GM19328 (cell line): ENCODE results near the gene RAD54L2.
"Not testable (repeated sequence)": the region's sequence is repeated elsewhere in the genome, so short reads cannot be mapped to it uniquely, and the experiment has no call there.

Experiments used
- ATAC-seq: cut with Tn5 transposase; IDR thresholded peaks from one replicate; pipeline ENCODE4 v1.9.1; 2021; ENCODE audit warnings: mild to moderate bottlenecking, moderate library complexity; ENCODE audit not compliant: unreplicated experiment

Gene RAD54L2

DNA sequence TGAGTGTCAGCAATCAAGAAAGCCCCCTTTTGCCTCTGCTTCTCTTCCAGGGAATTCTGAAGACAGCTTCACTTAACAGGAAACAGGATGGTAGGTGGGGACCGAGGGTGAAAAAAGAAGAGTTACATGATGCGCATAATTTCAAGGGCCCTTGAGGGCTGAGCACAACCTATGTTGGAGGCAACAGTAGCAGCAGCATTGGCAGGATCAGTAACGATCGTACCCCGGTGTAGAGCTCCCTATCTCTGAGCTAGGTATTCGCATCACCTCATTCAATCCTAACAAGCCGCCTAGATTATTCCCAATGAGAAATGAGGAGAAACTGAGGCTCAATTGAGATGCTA is 432 bp upstream of the RAD54L2 start:
- no peak for ATAC-seq

DNA sequence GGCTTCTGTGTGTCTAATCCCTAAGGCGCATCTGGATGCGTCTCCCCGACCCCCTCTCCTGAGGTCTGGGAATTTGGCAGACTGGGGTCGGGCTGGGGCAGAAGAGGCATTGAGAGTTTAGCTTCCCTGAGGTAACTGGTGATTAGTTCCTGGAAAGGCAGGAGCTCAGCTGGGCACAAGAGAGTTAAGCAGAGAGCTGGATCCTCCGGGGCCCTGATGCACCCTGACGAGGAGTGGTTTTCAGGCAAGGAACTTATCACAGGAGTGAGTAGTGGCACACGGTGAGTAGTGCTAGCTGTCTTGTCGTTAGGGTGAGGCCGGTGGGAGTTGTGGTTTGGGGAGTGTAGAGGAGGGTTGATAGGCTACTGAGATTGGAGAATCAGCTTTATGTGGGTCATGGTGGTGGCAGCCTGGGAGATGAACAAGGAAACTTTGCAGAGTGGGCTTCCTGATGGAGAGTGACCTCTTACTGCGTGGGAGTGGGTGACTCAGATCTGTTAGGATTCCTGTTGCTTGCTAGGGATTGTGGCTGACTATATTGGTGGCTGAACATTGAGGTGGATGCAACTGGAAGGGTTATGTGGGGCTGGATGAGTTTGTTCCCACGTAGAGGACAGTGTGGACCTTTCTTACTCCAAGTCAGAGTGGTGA is 897 bp downstream of the RAD54L2 start:
- no peak for ATAC-seq

DNA sequence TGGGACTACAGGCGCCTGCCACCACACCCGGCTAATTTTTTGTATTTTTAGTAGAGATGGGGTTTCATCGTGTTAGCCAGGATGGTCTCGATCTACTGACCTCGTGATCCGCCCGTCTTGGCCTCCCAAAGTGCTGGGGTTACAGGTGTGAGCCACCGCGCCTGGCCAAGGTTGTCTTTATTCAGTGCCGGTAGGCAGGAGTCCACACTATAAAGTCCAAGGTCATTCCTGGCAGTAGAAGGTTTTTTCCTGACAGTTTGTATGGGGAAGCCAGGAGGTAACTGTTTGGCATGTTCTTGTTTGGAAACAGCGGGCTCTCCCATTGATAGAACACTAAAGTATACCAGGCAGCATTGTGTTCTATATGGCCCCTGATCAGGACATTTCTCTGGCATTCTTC is 4.1 kb downstream of the RAD54L2 start:
- not testable (repeated sequence) for ATAC-seq

DNA sequence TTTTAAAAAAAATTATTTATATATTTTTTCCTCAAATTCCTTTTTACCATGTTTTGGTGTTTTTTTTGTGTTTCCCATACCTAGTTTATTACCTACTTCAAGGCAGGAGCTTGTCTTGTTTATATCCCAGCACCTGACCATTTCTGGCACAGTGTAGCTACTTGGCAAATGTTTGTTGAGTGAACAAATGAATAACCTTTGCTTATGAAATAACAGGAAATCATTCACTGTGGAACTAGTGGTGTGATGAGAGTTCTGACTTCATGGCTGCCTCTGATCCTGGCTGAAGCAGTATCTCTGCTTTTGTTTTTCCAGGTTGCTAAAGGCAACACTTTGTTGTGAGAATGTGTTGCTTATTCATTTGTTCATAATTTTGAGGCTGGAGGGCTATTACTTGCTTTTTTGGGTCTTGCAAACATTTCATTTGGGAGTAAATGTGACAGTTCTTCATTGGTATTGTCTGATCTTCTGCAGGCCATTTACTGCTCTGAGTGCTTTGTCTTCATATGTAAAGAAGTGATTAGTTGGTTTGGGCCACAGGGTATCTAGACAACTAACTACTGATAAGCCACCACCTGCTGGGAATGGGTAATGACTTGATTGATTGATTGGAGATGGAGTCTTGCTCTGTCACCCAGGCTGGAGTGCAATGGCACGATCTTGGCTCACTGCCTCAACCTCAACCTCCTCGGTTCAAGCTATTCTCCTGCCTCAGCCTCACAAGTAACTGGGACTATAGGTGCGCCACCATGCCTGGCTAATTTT is 5.7 kb downstream of the RAD54L2 start:
- ATAC-seq, result no peak

DNA sequence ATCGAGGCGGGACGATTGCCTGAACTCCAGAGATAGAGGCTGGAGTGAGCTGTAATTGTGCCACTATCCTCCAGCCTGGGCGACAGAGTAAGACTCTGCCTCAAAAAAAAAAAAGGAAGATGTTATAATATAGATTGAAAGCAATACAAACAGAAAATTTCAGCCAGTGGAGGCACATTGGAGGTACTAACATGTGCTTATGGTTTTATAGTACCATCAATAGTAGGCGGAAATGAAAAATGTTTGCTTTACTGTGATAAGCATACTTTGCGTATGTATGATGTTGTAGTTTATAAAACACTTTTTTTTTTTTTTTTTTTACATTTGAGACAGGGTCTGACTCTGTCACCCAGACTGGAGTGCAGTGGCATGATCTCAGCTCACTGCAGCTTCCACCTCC is 8.8 kb downstream of the RAD54L2 start:
- ATAC-seq, result no peak

DNA sequence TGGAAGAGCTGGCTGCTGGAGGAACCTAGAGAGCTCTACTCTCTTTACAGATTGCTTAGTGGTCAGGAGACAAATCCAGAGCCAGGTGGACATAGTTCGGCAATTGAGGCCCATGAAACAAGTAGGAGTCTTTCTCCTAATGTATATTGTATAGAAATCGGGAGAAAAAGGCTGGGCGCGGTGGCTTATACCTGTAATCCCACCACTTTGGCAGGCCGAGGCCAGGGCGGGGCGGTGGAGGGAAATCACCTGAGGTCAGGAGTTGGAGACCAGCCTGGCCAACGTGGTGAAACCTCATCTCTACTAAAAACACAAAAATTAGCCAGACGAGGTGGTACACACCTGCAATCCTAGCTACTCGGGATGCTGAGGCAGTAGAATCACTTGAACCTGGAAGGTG is 10.8 kb downstream of the RAD54L2 start:
- ATAC-seq, result no peak

DNA sequence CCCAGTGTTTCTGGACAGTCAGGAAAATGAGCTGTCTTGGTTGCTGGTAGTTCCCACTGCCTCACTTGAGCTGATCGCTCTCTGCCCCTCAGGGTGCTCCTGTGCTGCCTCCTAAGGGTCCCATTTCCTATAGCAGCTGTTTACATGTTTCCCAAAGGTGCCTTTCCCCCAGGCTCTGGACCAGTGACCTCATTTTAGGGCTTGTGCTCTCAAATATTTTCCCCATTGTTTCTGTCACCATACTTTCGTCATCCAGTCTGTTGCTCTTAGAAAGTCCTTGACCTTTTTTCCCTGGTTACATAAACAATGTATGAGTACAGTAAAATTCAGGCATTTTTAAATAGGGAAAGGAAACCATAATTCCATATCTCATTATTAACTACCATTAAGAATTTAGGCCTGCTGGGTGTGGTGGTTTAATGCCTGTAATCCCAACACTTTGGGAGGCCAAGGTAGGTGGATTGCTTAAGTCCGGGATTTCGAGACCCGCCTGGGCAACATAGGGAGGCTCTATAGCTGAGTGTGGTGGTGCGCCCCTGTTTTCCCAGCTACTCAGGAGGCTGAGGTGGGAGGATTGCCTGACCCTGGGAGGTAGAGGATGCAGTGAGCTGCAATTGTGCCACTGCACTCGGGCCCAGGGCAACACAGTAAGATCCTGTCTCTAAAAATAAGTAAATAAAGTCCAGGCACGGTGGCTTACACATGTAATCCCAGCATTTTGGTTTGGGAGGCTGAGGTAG is 11.7 kb downstream of the RAD54L2 start:
- ATAC-seq, result no peak

DNA sequence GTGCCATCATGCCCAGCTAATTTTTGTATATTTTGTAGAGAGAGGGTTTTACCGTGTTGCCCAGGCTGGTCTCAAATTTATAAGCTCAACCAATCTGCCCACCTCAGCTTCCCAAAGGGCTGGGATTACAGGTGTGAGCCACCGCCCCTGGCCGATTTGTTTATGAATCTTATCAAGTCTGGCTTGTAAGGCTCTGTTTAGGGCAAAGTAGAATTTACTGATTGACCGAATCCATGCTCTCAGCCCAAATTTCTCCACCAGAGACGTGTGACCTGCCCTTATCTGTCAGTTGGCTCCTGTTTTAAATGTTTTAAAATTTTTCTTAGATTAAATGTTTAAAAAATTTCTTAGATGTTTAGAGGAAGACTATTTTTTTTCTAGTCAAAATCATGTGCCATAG is 19.5 kb downstream of the RAD54L2 start:
- ATAC-seq, result no peak

DNA sequence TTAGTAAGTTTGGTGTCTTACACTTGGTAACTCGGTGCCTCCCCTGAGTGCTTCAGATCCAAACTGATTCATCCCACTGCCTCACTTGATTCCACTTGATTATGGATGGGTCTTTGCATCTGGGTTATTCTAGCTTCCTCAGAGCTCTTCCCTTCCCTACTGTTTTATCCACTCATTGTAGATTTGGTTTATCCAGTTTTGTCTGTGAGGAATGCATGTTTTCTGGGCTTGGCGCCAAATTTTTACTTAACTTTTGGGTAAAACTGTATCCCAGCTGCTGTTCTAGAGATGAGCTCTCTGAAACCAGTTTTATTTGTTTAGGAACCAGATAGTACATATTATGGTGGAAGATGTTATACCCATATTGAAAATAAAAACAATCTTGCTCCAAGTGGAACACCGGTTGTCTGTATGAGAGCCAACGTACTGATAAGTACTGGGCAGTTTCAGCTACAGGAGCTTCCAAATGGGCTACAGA is 20.9 kb downstream of the RAD54L2 start:
- no peak for ATAC-seq

DNA sequence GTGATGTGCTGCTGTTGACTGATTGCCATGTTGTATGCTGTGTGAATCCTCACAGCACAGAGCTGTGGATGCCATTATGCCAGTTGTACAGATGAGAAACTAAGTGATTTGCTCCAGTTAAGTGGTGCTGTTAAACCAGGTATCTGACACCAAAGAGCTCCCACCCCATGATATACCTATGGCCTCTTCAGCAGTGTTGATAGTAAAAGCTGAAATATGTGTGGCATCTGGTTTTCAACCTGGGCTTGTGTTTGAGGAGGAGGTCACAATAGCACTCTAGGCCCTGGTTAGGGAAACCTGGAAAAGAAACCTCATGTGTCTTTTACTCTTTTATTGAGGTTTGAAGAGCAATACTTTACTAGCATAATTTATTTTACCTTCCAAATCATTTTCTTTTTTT is 21.4 kb downstream of the RAD54L2 start:
- no peak for ATAC-seq

DNA sequence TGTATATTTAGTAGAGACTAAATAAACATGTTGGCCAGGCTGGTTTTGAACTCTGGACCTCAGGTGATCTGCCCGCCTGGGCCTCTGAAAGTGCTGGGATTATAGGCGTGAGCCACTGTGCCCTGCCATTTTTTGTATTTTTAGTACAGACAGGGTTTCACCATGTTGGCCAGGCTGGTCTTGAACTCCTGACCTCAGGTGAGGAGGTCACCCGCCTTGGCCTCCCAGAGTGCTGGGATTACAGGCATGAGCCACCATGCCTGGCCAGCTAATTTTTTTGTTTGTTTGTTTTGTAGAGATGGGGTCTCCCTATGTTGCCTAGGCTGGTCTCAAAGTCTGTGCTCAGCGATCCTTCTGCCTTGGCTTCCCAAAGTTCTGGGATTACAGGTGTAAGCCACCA is 23.9 kb downstream of the RAD54L2 start:
- ATAC-seq, result not testable (repeated sequence)

DNA sequence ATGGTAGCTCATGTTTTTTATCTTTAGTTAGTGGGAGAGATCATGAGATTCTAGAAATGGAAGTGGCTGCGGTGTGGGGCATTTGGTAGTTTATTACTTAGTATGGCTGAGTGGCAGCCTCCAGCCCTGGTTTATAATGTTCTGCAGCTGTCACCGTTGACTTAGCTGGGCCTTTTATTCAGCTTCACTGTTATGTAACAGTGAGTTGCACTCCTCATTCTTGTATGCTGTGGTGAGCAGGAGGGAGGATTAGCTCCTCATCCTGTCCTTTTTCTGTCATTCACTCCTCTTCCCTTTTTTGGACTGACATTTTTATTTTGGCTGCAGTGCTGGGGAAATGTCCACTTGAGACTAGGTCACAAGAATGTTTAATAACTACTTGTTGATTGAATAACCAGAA is 29.5 kb downstream of the RAD54L2 start:
- no peak for ATAC-seq

DNA sequence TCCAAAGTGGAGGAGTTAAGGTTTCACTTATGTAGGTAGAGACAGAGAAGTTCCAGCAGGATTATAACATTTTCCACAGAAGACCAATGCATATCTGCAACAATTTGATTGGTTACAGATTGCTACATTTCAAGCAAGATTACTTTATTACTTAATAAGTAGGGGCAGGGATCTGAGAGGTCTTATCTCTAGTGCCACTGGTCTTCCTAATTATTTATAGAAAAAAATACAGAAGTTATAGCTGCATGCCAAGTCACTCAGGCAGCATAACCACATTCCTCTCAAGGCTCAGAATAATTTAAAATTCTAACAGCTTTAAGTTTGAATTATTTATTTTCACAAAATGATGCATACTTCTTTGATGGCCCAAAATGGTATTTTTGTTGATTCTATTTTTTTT is 30.5 kb downstream of the RAD54L2 start:
- no peak for ATAC-seq

DNA sequence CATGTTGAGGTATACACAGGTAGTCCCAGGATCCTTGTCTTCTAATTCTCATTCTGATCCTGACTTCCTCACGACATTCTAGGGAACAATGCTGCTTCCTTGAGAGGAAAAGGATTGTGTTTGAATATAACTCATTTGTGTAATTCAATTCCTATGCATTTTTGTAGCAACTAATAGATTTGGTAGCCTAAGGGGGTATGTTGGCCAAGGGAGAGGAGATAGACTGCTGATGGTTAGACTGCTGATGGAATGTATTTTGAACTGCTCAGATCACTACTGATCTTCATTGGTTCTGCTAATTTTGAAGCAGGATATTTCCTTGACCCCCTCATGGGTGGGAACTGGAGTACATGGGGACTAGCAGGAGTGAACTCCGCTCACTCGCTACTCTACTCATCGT is 39.7 kb downstream of the RAD54L2 start:
- ATAC-seq, result no peak

DNA sequence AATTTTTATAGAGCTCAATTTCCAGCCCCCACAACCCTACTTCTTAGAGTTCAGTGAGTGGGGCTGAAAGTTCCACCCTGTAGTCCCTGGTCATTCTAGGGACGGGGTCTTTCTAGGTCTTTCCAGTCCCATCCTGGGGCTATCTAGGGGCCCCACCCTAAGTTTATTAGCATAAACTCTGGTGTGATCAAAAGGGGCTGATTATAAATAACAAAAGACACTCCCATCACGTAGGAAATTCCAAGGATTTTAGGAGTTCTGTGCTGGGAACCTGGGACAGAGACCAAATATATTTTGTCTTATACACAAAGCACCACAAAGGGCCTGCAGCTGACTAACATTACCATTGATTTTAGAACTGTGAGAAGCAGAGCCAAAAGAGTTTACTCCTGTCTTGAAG is 41.9 kb downstream of the RAD54L2 start:
- no peak for ATAC-seq

DNA sequence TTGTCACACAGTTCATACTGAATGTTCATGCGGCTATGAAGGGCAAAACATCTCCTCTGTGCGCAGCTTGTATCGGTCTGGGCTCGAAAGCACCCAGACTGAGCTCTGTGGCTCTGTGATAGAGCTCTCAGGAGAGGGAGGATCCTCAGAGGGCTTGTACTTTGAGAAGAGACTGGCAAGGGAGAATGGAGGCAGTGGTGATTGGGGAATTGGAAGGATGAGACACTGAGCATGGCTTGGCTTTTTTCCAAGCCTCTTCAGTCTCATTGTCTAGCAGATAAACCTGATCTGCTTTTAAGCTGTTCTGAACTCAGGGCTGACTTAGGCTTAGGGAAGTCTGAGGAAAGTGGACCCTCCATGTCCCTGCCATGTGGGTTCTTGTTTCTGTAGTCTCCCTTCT is 43.0 kb downstream of the RAD54L2 start:
- no peak for ATAC-seq

DNA sequence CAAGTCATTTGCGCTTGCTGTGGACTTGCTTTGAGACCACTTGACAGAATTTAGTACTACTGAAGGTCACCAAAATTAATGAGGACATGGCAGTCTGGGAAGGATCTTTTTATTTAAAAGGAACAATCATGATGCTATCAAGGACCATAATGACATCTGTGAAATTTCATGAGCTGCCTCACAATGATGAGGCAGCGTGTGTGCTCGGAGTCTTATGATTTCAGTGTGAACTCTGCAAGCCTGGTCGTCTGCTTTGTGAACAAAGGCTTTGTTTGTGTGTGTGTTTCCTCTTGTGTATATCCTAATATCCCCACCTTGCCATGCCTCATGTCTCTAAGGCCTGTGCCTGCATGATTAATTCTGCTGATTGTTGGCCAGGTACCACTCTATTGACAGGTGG is 46.7 kb downstream of the RAD54L2 start:
- ATAC-seq, result no peak

DNA sequence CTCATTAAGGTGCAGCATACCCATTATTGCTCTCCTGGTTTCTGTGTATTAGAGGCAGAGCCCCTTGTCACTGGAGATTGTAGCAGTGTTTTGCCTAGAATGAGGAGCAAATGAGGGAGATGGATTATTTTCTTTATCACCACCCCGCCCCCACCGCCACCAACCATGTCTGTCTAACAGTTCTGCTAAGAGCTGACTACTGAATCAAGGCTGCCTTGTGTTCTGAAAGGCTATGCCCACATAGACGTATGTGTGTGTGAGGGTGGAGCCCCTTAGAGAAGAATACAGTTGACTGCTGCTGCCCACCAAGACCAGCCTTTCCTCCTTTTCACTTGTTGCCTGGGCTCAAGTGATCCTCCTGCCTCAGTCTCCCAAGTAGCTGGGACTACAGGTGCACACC is 47.4 kb downstream of the RAD54L2 start:
- ATAC-seq, result no peak
